GM21367 (cell line): ENCODE data around the gene CSAG2.

Experiments
- ATAC-seq: cut with Tn5 transposase; IDR thresholded peaks from one replicate; pipeline ENCODE4 v1.9.1; 2021; ENCODE audit not compliant: unreplicated experiment

Gene CSAG2

DNA sequence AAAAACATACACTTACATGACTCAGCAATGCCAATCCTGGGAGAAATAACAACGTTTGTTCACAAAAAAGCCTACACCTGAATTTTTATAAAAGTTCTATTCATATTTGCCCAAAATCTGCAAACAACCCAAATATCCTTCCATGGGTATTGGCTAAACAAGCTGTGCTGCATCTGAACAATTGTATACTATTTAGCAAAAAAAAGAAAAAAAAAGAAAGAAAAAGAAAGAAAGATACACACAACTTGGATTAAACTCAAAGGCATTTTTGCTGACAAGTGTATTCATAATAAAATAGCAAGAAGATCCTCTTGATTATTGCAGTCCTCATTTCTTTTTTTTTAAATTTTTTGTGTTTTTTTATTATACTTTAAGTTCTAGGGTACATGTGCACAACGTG is 34.9 kb downstream of the CSAG2 start:
- no peak for ATAC-seq

DNA sequence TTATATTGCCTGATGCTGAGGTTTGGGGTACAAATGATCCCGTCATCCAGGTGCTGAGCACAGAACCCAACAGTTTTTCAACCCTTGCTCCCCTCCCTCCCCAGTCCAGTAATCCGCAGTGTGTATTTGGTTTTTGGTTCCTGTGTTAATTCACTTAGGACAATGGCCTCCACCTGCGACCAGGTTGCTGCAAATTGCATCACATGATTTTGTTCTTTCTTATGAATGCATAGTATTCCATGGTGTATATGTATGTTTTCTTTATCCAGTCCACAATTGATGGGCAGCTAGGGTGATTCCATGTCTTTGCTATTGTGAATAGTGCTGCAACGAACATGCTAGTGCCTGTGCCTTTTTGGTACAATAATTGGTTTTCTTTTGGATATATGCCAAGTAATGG is 46.0 kb downstream of the CSAG2 start:
- ATAC-seq, result no peak

DNA sequence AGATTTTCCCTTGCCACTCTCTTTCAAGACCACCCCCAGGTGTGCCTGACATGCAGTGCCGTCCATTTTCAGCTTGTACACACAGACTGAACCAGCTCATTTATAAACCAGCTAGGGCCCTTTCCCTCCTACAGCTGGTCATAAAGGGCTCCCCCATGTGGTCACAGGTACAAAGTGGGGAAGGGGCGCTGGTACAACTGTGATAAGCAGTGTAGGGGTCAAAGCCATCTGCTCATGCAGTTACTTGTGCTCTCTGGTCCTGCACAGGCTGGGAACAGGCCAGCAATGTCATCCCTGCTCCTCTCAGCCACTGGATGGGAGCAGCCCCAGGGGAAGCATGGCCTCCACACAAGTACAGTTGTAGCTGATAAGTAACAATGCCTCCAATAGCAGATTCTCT is 50.8 kb downstream of the CSAG2 start:
- no peak for ATAC-seq
